Vagina (tissue), 2 donors: ENCODE data around the gene RAB40C.

Source experiments
- POLR2A ChIP-seq, 2 donors: fragments of 450-650 bp; IDR thresholded peaks; one replicate each; pipeline ENCODE4 v1.6.1; 2017; ENCODE audit warnings: antibody characterized with exemption in 2 of 2, mild to moderate bottlenecking in 2 of 2, moderate library complexity in 2 of 2
- POLR2AphosphoS5 ChIP-seq, 2 donors: sonication (generic); formaldehyde crosslinking; IDR thresholded peaks; one replicate each; pipeline ENCODE4 v1.9.0; 2017; ENCODE audit warnings: antibody characterized with exemption in 2 of 2, mild to moderate bottlenecking in 2 of 2, low read depth in 1 of 2; ENCODE audit not compliant: insufficient read depth in 1 of 2
- TF ChIP-seq, protein P1 (sequence below), 3 experiments: fragments of 450-650 bp in 2 of 3; fragments of 200-600 bp in 1 of 3; sonication (generic) in 1 of 3; IDR thresholded peaks; one replicate each; pipeline ENCODE4 v1.5.1; 2017 to 2019; ENCODE audit warnings: antibody characterized with exemption in 3 of 3, mild to moderate bottlenecking in 2 of 3, moderate library complexity in 2 of 3

GRCh38 chr16:671353-672131 lies 81.7 kb downstream of the RAB40C start:
- TF ChIP-seq, protein P1, sequence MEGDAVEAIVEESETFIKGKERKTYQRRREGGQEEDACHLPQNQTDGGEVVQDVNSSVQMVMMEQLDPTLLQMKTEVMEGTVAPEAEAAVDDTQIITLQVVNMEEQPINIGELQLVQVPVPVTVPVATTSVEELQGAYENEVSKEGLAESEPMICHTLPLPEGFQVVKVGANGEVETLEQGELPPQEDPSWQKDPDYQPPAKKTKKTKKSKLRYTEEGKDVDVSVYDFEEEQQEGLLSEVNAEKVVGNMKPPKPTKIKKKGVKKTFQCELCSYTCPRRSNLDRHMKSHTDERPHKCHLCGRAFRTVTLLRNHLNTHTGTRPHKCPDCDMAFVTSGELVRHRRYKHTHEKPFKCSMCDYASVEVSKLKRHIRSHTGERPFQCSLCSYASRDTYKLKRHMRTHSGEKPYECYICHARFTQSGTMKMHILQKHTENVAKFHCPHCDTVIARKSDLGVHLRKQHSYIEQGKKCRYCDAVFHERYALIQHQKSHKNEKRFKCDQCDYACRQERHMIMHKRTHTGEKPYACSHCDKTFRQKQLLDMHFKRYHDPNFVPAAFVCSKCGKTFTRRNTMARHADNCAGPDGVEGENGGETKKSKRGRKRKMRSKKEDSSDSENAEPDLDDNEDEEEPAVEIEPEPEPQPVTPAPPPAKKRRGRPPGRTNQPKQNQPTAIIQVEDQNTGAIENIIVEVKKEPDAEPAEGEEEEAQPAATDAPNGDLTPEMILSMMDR (IDR thresholded peaks at IDR 0.05) = no peak
- TF ChIP-seq POLR2A (IDR thresholded peaks at IDR 0.05) = no peak
- TF ChIP-seq POLR2AphosphoS5 (IDR thresholded peaks at IDR 0.05; ENCODE audit: insufficient read depth in 1 of 2, low read depth in 1 of 2) = no peak
